Left hindlimb (tissue), 1 donor: ENCODE data around the gene RALGPS1.

ENCODE experiments used
- DNase-seq: peaks from one replicate; pipeline ENCODE4 v3.0.0-alpha.2; 2018

Gene RALGPS1

DNA sequence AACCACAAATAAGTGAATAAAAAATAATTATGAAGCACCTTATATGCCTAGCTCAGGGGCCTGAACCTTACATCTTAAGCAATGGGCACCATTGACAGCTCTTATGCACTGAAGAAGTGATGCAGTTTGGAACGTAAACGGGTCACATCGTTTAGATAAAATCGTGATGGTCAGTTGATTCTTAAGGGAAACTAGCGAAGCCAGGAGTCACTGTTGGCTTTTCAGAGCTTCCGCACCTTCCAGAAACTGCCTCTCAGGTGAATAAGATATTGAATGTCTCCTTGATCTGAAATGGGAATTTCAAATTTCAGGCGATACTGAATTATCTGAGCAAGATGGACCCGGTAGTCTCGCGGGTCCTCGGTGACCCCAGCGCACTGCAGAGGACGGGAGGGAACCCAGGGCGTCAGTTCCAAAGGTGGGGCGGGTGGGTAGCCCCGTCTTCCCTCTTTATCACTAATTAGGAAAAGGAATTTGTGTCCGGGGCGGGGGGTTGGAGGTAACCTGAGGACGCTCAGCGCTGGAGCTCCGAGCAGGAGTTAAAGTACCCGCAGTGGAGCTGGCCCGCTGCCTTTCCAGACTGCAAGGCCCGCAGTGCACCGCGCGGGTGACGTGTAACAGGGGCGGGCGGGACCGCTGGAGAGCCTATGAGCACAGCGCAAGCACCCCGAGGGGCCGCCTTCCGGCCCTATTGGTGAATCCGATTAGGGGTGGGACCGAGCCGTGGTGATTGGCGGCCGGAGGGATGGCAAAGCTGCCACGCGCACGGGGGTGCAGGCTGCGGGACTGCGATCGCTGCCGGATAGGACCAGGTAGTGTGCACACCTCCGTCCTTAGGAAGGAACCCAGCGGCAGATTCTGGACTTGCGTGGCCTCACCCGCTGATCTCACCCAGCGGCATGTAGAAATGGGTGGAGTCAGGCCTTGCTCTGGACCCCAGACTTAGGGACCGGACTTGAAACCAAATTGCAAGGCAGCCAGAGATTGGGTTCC, 330.3 kb downstream of the RALGPS1 start:
- peak; percentile 97 for DNase-seq

DNA sequence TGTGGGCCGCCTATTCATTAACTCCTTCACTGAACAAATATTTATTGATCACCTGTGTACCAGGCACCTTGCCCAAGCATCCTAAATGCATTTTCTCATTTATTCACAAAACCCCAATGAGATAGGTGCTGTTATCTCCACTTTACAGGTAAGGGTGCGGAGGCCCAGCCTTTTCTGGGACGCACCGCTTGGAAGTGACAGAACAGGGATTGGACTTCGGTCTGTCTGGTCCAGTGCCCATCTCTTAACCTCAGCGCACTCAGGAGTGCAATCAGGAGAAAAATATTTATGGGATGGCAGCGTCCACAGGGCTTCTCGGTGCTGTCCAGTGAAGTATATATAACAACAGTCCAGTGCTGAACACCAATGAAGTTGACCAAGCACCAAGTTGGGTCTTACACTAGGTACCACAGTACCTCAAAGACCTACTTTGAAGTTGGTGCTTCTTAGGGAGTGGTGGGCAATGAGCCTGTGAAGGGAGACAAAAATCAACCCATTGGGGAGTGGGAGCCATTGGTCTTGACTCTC, 331.1 kb downstream of the RALGPS1 start:
- DNase-seq, result no peak

DNA sequence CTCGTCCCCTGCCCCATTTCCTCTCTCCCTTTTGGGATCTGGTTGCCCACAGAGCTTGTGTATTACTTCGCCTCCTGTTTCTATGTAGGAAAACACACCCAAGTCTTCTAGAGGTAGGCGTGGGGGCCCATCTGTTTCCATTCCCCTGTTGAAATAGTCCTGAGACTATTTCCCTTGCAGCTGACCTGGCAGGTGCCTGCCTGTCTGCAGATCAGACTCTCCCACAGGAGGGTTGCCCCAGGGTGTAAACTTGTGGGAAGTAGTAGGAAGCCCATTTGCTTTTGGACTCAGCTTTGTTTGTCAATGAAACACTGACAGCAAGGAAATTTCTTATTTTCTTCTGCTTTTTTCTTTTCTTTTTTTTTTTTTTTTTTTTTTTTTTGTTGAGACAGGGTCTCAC, 333.7 kb downstream of the RALGPS1 start:
- DNase-seq, result no peak

DNA sequence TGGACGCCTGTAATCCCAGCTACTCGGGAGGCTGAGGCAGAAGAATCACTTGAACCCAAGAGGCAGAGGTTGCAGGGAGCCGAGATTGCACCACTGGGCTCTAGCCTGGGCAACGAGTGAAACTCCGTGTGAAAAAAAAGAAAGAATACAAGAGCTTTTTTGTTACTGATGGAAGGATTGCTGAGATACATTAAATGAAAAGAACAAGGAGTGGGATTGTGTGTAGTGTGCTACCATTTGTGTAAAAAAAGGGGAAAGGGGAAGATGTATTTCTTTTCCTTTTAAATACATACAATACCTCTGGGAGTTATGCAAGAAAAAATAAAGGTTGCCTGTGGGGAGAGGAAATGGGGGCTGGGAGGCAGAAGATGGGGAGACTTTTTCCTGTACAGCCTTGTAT, 335.3 kb downstream of the RALGPS1 start:
- DNase-seq, result no peak

GRCh38 chr9:127250896-127251391, 336.4 kb downstream of the RALGPS1 start:
- no peak for DNase-seq

GRCh38 chr9:127252410-127253318, 338.1 kb downstream of the RALGPS1 start:
- no peak for DNase-seq

- DNase-seq, result no peak
Observed at GRCh38 chr9:127253446-127253845, 338.9 kb downstream of the RALGPS1 start.

- DNase-seq, result no peak
Observed at GRCh38 chr9:127255692-127256091, 341.1 kb downstream of the RALGPS1 start.

DNA sequence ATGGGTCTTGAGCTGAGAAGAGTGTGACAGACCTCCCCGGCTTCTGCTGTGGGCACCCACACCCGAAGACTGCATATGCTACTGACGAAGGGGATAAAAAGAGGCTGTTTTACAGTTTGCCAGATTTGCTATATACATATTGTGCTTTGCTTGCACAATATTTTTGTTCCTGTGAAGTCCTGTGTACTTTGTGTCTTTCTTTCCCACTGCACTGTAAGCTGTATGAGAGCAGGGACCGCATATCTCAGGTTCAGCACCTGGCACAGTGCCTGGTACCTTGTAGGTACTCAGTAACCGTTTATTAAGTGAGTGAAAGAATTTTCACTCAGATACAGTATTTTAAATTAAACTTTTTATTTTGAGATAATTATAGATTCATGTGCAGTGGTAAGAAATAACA, 341.7 kb downstream of the RALGPS1 start:
- DNase-seq, result no peak

GRCh38 chr9:127258606-127259471, 344.3 kb downstream of the RALGPS1 start:
- no peak for DNase-seq

- DNase-seq, result no peak
Observed at GRCh38 chr9:127262602-127263001, 348.0 kb downstream of the RALGPS1 start.

DNA sequence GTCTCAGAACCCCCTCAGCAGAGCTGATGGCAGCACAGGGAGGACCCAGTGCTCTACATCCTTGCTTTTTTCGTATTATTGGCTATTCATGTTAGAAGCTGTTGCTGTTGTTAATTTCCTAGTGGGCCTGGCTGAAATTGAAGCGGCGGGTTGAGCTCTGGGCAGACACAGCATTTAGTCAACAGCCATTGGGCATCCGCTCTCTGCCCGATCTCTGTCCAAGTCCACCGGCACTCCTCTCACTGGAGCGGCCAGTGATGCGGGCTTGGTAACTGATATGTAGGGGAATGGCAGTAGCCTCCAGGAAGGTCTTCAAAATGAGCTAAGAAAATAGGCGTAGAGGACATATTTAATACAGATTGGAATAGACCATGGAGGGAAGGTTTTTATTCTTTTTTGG, 348.7 kb downstream of the RALGPS1 start:
- no peak for DNase-seq

DNA sequence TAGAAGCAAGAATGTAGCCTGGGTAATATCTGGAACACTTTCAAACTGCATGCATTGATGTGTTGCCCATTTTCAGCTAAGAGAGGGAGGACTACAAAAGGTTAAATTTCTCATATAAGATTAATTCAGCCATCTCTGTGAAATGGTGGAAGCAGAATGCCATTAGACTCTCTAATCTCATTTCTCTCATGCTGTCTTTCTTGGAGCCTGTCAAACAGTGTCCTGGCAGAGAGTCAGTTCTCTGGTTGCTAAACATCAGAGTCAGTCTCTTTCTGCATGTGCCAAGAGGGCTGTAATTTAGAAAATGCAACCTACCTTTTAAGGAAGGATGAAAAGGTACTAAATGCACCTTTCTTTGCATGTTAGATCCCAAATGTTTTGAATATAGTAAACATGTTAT, 349.1 kb downstream of the RALGPS1 start:
- DNase-seq, result no peak

GRCh38 chr9:127264462-127265219, 350.1 kb downstream of the RALGPS1 start, which contains the start of gene GARNL3:
Gene GARNL3 (plus strand): TSS chr9:127264774. CDS start chr9:127264878, 104 bp downstream.
- DNase-seq, result no peak

DNA sequence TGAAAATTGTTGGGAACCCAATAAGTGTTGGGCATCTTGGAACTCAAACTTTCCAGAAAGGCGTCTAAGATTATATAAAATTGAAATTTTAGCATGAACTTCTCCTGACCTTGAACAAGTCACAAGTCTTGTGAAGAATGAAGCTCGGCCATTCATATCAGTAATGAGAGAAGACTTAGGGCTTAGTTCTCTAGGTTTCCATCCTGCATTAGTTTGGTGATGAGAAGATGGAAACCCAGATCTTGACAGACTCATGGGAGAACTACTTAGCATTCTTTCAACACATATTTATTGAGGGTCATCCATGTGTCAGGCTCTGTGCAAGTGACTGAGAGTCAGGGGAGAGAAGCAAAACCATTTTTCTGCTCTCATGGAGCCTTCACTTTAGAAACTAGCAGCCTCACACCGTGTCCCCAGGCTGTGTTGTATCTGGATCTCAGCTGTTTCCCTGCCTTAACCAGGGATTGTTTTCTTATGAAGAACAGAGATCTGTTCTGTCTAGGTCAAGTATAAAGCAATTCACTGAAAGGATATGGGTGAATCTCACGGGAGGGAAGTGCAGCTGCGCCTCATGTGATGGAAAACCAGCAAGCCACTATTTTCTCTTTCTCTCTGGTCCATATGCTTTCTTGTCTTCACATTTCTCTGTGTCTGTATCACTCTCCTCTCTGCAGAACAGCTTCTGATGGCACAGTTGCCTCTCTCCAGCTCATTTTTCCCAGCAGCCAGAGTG, 353.4 kb downstream of the RALGPS1 start:
- DNase-seq, result no peak

DNA sequence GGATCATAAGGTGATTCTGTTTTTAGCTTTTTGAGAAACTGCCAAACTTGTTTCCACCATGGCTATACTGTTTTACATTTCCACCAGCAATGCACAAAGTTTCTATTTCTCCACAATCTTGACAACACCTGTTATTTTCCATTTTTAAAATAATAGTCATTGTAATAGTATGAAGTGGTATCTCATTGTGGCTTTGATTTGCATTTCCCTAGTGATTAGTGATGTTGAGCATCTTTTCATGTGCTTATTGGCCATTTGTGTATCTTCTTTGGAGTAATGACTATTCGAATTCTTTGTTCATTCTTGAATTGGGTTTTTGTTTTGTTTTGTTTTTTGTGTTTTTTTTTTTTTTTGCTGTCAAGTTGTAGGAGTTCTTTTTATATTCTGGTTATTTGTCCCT, 354.9 kb downstream of the RALGPS1 start:
- DNase-seq, result no peak
